Small intestine (tissue), 7 donors: Measurements from ENCODE around the gene CXCL13. TPM values are rescaled to one million over a fixed set of nuclear protein-coding genes. Genes with fewer than 3 reads are reported as not detected.

ENCODE experiments used
- DNase-seq, 2 donors: peaks; one replicate each; pipeline versions ENCODE4 v3.0.0 to v3.0.0-alpha.2; 2013
- FAIRE-seq: peaks from 2 replicates; lab custom pipeline; 2012; peaks lifted over from hg19 to GRCh38; lab: Jason Lieb, UNC
- H3K27ac ChIP-seq, 3 donors: one replicate each; pipeline ENCODE4 v1.5.1; 2013; ENCODE audit warnings: low read length in 2 of 3, mild to moderate bottlenecking in 2 of 3, control low read depth in 1 of 3, inconsistent platforms in 1 of 3, low read depth in 1 of 3, moderate library complexity in 1 of 3
- H3K27me3 ChIP-seq, 3 donors: one replicate each; pipeline ENCODE4 v1.6.1; 2013; ENCODE audit warnings: low read length in 3 of 3, inconsistent platforms in 1 of 3; ENCODE audit not compliant: control insufficient read depth in 3 of 3, insufficient read depth in 3 of 3
- H3K36me3 ChIP-seq, 3 donors: one replicate each; pipeline ENCODE4 v1.6.1; 2013; ENCODE audit warnings: low read length in 3 of 3, inconsistent platforms in 1 of 3, low read depth in 1 of 3, mild to moderate bottlenecking in 1 of 3, moderate library complexity in 1 of 3; ENCODE audit not compliant: control insufficient read depth in 3 of 3, insufficient read depth in 2 of 3
- H3K4me1 ChIP-seq, 3 donors: one replicate each; pipeline ENCODE4 v1.6.1; 2013; ENCODE audit warnings: low read length in 2 of 3, inconsistent platforms in 1 of 3, low read depth in 1 of 3, mild to moderate bottlenecking in 1 of 3, moderate library complexity in 1 of 3; ENCODE audit not compliant: control insufficient read depth in 3 of 3, insufficient read depth in 2 of 3
- H3K4me3 ChIP-seq, 3 donors: one replicate each; pipeline ENCODE4 v1.5.1; 2013; ENCODE audit warnings: low read length in 3 of 3, control low read depth in 1 of 3, inconsistent platforms in 1 of 3, low read depth in 1 of 3, mild to moderate bottlenecking in 1 of 3, moderate library complexity in 1 of 3
- H3K9me3 ChIP-seq, 2 donors: one replicate each; pipeline ENCODE4 v1.6.1; 2013; ENCODE audit warnings: low read depth in 1 of 2, low read length in 1 of 2; ENCODE audit not compliant: control insufficient read depth in 2 of 2, insufficient read depth in 1 of 2
- WGBS, 3 donors: extraction: QIAGEN DNeasy Blood & Tissue Kit; methylation state at CpG; one replicate each; pipeline ENCODE4 v1.1.7; 2013; 5-methylcytosine and 5-hydroxymethylcytosine counted together
- polyA plus RNA-seq, 4 donors: library from polyadenylated mRNA; stranded (reverse) in 3 of 4; unstranded in 1 of 4; fragments of 200-250 nt in 3 of 4; fragments of 120-200 nt in 1 of 4; gene quantifications; one replicate each; pipeline versions ENCODE4 v1.2.1 to v1.2.3, GENCODE V29; 2013
- donor health status: healthy with polysubstance abuse.
- donor health status: control.
- donor health status: control.
- donor health status: Bipolar disorder and iron deficiency.
- donor health status: healthy.

The CXCL13 gene
- polyA plus RNA-seq, 4 donors, result 0.67 to 16.7 (median 1.9) TPM

GRCh38 chr4:77578145-77578544 is 27.5 kb upstream of the CXCL13 start:
- Histone ChIP-seq H3K27ac (no peak overlapping the region), H3K4me1 (no peaks in the 10 kb centered on the region), H3K9me3 (peaks cover 0 to 6% of the 10 kb centered on the region in 2 donors), H3K36me3 (no peaks in the 10 kb centered on the region), H3K27me3 (no peaks in the 10 kb centered on the region), H3K4me3 (no peak overlapping the region)
- 45 to 59% (median 54%) methylated on average over 2 of the region's 2 CpGs for WGBS, 3 donors
- no peak for DNase-seq
- no peak for FAIRE-seq

GRCh38 chr4:77579406-77580076 is 26.1 kb upstream of the CXCL13 start:
- Histone ChIP-seq H3K27ac (no peak overlapping the region), H3K36me3 (no peaks in the 10 kb centered on the region), H3K4me3 (no peak overlapping the region), H3K27me3 (no peaks in the 10 kb centered on the region), H3K4me1 (no peaks in the 10 kb centered on the region), H3K9me3 (peaks cover 0 to 6% of the 10 kb centered on the region in 2 donors)
- DNase-seq (no peak), FAIRE-seq (no peak)
- WGBS, 3 donors, result 60 to 73% (median 65%) methylated on average over 2 of the region's 2 CpGs

GRCh38 chr4:77581724-77582123 is 23.9 kb upstream of the CXCL13 start:
- DNase-seq, result no peak
- Histone ChIP-seq H3K4me1 (no peaks in the 10 kb centered on the region), H3K4me3 (no peak overlapping the region), H3K27me3 (no peaks in the 10 kb centered on the region), H3K9me3 (peaks cover 0 to 6% of the 10 kb centered on the region in 2 donors), H3K27ac (no peak overlapping the region), H3K36me3 (no peaks in the 10 kb centered on the region)
- no peak for FAIRE-seq
- WGBS, 3 donors, result 50 to 66% (median 58%) methylated on average over 4 of the region's 4 CpGs

- no peak overlapping the region for H3K27ac ChIP-seq
- FAIRE-seq, result no peak
Observed at GRCh38 chr4:77582156-77582555, 23.5 kb upstream of the CXCL13 start.

GRCh38 chr4:77582711-77583110 is 22.9 kb upstream of the CXCL13 start:
- FAIRE-seq (no peak), DNase-seq (no peak)
- H3K36me3 ChIP-seq, result no peaks in the 10 kb centered on the region
- peaks cover 0 to 2% of the 10 kb centered on the region in 2 donors for H3K9me3 ChIP-seq
- H3K4me1 ChIP-seq, result no peaks in the 10 kb centered on the region
- H3K27me3 ChIP-seq, result no peaks in the 10 kb centered on the region
- H3K27ac ChIP-seq, result no peak overlapping the region
- no peak overlapping the region for H3K4me3 ChIP-seq

More at GRCh38 chr4:77582156-77582555, 23.5 kb upstream of the CXCL13 start:
- Histone ChIP-seq H3K4me3 (no peak overlapping the region), H3K9me3 (peaks cover 0 to 5% of the 10 kb centered on the region in 2 donors), H3K36me3 (no peaks in the 10 kb centered on the region), H3K27me3 (no peaks in the 10 kb centered on the region), H3K4me1 (no peaks in the 10 kb centered on the region)
- 88 to 94% (median 92%) methylated on average over 2 of the region's 2 CpGs for WGBS, 3 donors
- DNase-seq, result no peak

- no peaks in the 10 kb centered on the region for H3K9me3 ChIP-seq
- no peak overlapping the region for H3K27ac ChIP-seq
- FAIRE-seq, result no peak
- no peaks in the 10 kb centered on the region for H3K36me3 ChIP-seq
- no peaks in the 10 kb centered on the region for H3K27me3 ChIP-seq
- WGBS, 3 donors, result 61 to 89% (median 65%) methylated on average over 6 of the region's 6 CpGs
- no peak for DNase-seq
- H3K4me1 ChIP-seq, result no peaks in the 10 kb centered on the region
- H3K4me3 ChIP-seq, result no peak overlapping the region
Observed at GRCh38 chr4:77586951-77587383, 18.7 kb upstream of the CXCL13 start.

GRCh38 chr4:77590482-77590881 is 15.1 kb upstream of the CXCL13 start:
- Histone ChIP-seq H3K9me3 (no peaks in the 10 kb centered on the region), H3K27ac (no peak overlapping the region), H3K36me3 (no peaks in the 10 kb centered on the region), H3K4me3 (no peak overlapping the region), H3K4me1 (no peaks in the 10 kb centered on the region), H3K27me3 (no peaks in the 10 kb centered on the region)
- DNase-seq (no peak), FAIRE-seq (no peak)
- WGBS, 3 donors, result 68 to 80% (median 68%) methylated on average over 3 of the region's 3 CpGs

GRCh38 chr4:77591532-77591931 is 14.1 kb upstream of the CXCL13 start:
- WGBS, 3 donors, result 95 to 100% (median 96%) methylated on average over 1 of the region's 1 CpG
- H3K36me3 ChIP-seq, result no peaks in the 10 kb centered on the region
- FAIRE-seq (no peak), DNase-seq (no peak)
- no peak overlapping the region for H3K4me3 ChIP-seq
- no peaks in the 10 kb centered on the region for H3K9me3 ChIP-seq
- no peaks in the 10 kb centered on the region for H3K27me3 ChIP-seq
- no peaks in the 10 kb centered on the region for H3K4me1 ChIP-seq
- no peak overlapping the region for H3K27ac ChIP-seq

- no peak overlapping the region for H3K27ac ChIP-seq
- H3K4me1 ChIP-seq, result no peaks in the 10 kb centered on the region
- no peak for FAIRE-seq
- no peak overlapping the region for H3K4me3 ChIP-seq
- no peaks in the 10 kb centered on the region for H3K36me3 ChIP-seq
- no peaks in the 10 kb centered on the region for H3K9me3 ChIP-seq
- H3K27me3 ChIP-seq, result no peaks in the 10 kb centered on the region
- WGBS, 3 donors, result 59 to 78% (median 62%) methylated on average over 7 of the region's 7 CpGs
- DNase-seq, result no peak
Observed at GRCh38 chr4:77593101-77593500, 12.5 kb upstream of the CXCL13 start.
